ENCODE measurements around the gene NXPE3. TPM values are rescaled to one million over a fixed set of nuclear protein-coding genes. Genes with fewer than 3 reads are reported as not detected.

NXPE3 gene
- total RNA-seq = 10 to 100 TPM in 3 of 4 donors, 1 to 10 TPM in 1; 8.9 to 15.5 (median 12.5) TPM

GRCh38 chr3:101779047-101779821 lies at the start of gene NXPE3:
NXPE3 (plus strand) TSS chr3:101779211; CDS start chr3:101785597, 6,386 bp downstream.
- no peak for TF ChIP-seq CTCF (IDR thresholded peaks at IDR 0.05; ENCODE audit: low read depth)

GRCh38 chr3:101729586-101729985 lies 49.4 kb upstream of the NXPE3 start:
- TF ChIP-seq CTCF (IDR thresholded peaks at IDR 0.05; ENCODE audit: low read depth) = no peak

- TF ChIP-seq CTCF (IDR thresholded peaks at IDR 0.05; ENCODE audit: low read depth) = no peak
Measured at GRCh38 chr3:101730839-101731238, 48.2 kb upstream of the NXPE3 start.

GRCh38 chr3:101732240-101732641 lies 46.8 kb upstream of the NXPE3 start:
- TF ChIP-seq CTCF (IDR thresholded peaks at IDR 0.05; ENCODE audit: low read depth) = no peak

- TF ChIP-seq CTCF (IDR thresholded peaks at IDR 0.05; ENCODE audit: low read depth) = no peak
Measured at GRCh38 chr3:101735833-101736232, 43.2 kb upstream of the NXPE3 start.

- no peak for TF ChIP-seq CTCF (IDR thresholded peaks at IDR 0.05; ENCODE audit: low read depth)
Measured at GRCh38 chr3:101744811-101745210, 34.2 kb upstream of the NXPE3 start.

- TF ChIP-seq CTCF (IDR thresholded peaks at IDR 0.05; ENCODE audit: low read depth) = no peak
Measured at GRCh38 chr3:101758224-101758623, 20.8 kb upstream of the NXPE3 start.

Measured in subcutaneous adipose tissue (tissue), 4 donors.